ENCODE results near the gene UBA3. TPM values are rescaled to one million over a fixed set of nuclear protein-coding genes. Genes with fewer than 3 reads are reported as not detected.

The UBA3 gene
- total and polyA plus RNA-seq, 2 of the 13 experiments (the other 11 are each of a cell fraction or from before 2014, with no cell fraction given): 40.7 to 49.0 TPM

DNA sequence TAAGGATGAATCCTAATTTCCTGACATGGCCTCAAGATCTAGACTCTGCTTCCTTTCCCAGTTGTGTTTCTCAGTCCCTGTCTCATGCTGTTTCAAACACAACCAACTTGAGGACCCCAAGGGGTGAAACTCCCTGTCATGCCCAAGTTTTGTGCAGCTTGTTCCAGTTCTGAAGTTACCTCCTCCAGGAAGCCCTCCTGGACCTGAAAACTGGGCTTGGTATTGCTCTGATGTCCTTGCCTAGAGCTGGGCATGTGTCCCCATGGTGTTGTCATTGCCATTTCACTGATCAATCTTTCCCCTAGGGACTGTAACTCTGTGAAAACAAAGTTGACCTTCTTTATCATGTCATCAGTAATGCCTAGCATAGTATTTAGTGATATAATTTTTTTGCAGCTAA is 48.3 kb upstream of the UBA3 start:
- FAIRE-seq (no peak), ATAC-seq (no peak), DNase-seq (ENCODE audit: low spot score) (no peak)
- Histone ChIP-seq H4K20me1 (ENCODE audit: insufficient read depth, low read length) (no peaks in the 10 kb centered on the region), H3K9me3 (ENCODE audit: low read length) (no peaks in the 10 kb centered on the region), H3K4me3 (replicated peaks in 1 of 3; ENCODE audit: insufficient read depth in 1 of 3, low read depth in 2 of 3, low read length in 3 of 3) (no peak overlapping the region), H3K36me3 (replicated peaks in 1 of 2; ENCODE audit: control insufficient read depth in 1 of 2, insufficient read depth in 2 of 2, low read length in 2 of 2) (no peaks in the 10 kb centered on the region), H3K27me3 (ENCODE audit: control insufficient read depth in 1 of 2, insufficient read depth in 2 of 2, low read length in 2 of 2) (no peaks in the 10 kb centered on the region; a peak in 1 of 5 replicates), H3K27ac (ENCODE audit: extremely low read length, insufficient read depth, low read length) (no peak overlapping the region), H3K4me2 (ENCODE audit: low read depth, low read length) (no peak overlapping the region), H3K4me1 (ENCODE audit: insufficient read depth, low read length) (no peaks in the 10 kb centered on the region), H3K9ac (ENCODE audit: insufficient read depth, low read depth, low read length) (no peak overlapping the region), H2AFZ (ENCODE audit: low read length) (no peak overlapping the region), H3K79me2 (ENCODE audit: insufficient read depth, low read length) (no peaks in the 10 kb centered on the region)
- intact Hi-C loops (cut with micrococcal nuclease; ENCODE audit: unreplicated experiment): no loop called here
- ChIA-PET POLR2A (no interaction called here), CTCF (ENCODE audit: low intra/inter-chr PET ratio, low total read pairs) (no interaction called here)
- TF ChIP-seq TGIF2 (CRISPR knock-in tag; IDR thresholded peaks at IDR 0.05) (no peak), SRY (CRISPR knock-in tag; IDR thresholded peaks at IDR 0.05) (no peak), HMG20B (CRISPR knock-in tag; conservative IDR thresholded peaks at IDR 0.05) (no peak)
- in situ Hi-C loops (cut with HindIII; ENCODE audit: extremely low pct_ligation_motif_present, low pct_unique_long_range_greater_than_20kb): no loop called here
- BruUV-seq (replicated peaks): no TSS peak

DNA sequence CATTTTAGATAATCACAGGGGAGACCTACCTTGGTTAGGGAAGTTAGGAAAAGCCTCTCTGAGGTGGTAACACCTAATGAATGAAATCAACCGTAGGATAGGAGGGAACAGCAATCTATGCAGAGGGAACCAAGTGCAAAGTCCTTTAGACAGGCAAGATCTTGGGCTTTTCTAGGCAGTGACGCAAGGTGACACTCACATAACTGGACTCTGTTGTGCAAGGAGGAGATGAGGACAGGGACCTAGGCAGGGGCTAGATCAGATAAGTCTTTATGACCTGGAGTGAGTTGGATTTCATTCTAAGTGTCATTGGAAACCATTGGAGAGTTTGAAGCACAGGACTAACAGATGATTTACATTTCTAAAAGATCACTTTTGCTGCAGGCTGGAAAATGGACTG is 46.8 kb upstream of the UBA3 start:
- FAIRE-seq (no peak), ATAC-seq (no peak), DNase-seq (ENCODE audit: low spot score) (no peak)
- no peak overlapping the region for H2AFZ ChIP-seq (ENCODE audit: low read length)
- no peaks in the 10 kb centered on the region for H3K9me3 ChIP-seq (ENCODE audit: low read length)
- CTCF ChIA-PET (ENCODE audit: low intra/inter-chr PET ratio, low total read pairs): no interaction called here
- POLR2A ChIA-PET: no interaction called here
- no TSS peak for BruUV-seq (replicated peaks)
- H3K4me1 ChIP-seq (ENCODE audit: insufficient read depth, low read length): no peaks in the 10 kb centered on the region
- WGBS (ENCODE audit: low lambda C conversion rate): 0% methylated on average over 2 of the region's 2 CpGs
- no peaks in the 10 kb centered on the region for H4K20me1 ChIP-seq (ENCODE audit: insufficient read depth, low read length)
- H3K36me3 ChIP-seq (replicated peaks in 1 of 2; ENCODE audit: control insufficient read depth in 1 of 2, insufficient read depth in 2 of 2, low read length in 2 of 2): no peaks in the 10 kb centered on the region
- in situ Hi-C loops (cut with HindIII; ENCODE audit: extremely low pct_ligation_motif_present, low pct_unique_long_range_greater_than_20kb): no loop called here
- H3K9ac ChIP-seq (ENCODE audit: insufficient read depth, low read depth, low read length): no peak overlapping the region
- no peak for TF ChIP-seq EHMT2 (IDR thresholded peaks at IDR 0.05; ENCODE audit: borderline replicate concordance, low read depth, low read length)
- TF ChIP-seq HNF4A (CRISPR knock-in tag; IDR thresholded peaks at IDR 0.05): 0 out of 2 replicates have a peak, but pooled peaks have one; percentile 15
- TF ChIP-seq CEBPB (IDR thresholded peaks at IDR 0.05; ENCODE audit: borderline replicate concordance, low read depth, low read length): peak; percentile 60; the same call in 1 of the 2 replicates
- TF ChIP-seq, protein P1, sequence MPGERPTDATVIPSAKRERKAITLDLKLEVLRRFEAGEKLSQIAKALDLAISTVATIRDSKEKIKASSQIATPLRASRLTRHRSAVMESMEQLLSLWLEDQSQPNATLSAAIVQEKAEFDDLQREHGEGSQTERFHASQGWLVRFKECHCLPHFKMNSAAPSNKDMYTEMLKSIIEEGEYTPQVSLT (CRISPR knock-in tag; IDR thresholded peaks at IDR 0.05; ENCODE audit: borderline replicate concordance, low read depth): no peak
- H3K4me3 ChIP-seq (replicated peaks in 1 of 3; ENCODE audit: insufficient read depth in 1 of 3, low read depth in 2 of 3, low read length in 3 of 3): no peak overlapping the region
- H3K27ac ChIP-seq (ENCODE audit: extremely low read length, insufficient read depth, low read length): no peak overlapping the region
- H3K4me2 ChIP-seq (ENCODE audit: low read depth, low read length): no peak overlapping the region
- H3K79me2 ChIP-seq (ENCODE audit: insufficient read depth, low read length): no peaks in the 10 kb centered on the region
- no peaks in the 10 kb centered on the region; a peak in 1 of 5 replicates for H3K27me3 ChIP-seq (ENCODE audit: control insufficient read depth in 1 of 2, insufficient read depth in 2 of 2, low read length in 2 of 2)
- intact Hi-C loops (cut with micrococcal nuclease; ENCODE audit: unreplicated experiment): no loop called here
